ENCODE results near the gene KCNJ10.

The KCNJ10 gene

GRCh38 chr1:159964144-159964543, 105.8 kb downstream of the KCNJ10 start:
- H3K27ac ChIP-seq = no peak overlapping the region
- no peak for TF ChIP-seq CTCF (conservative IDR thresholded peaks at IDR 0.05)

GRCh38 chr1:159962176-159962575, 107.8 kb downstream of the KCNJ10 start:
- no peak overlapping the region for H3K27ac ChIP-seq
- TF ChIP-seq CTCF (conservative IDR thresholded peaks at IDR 0.05) = no peak

GRCh38 chr1:159961636-159962035, 108.3 kb downstream of the KCNJ10 start:
- H3K27ac ChIP-seq = no peak overlapping the region
- no peak for TF ChIP-seq CTCF (conservative IDR thresholded peaks at IDR 0.05)

- no peak for TF ChIP-seq CTCF (conservative IDR thresholded peaks at IDR 0.05)
- H3K27ac ChIP-seq = no peak overlapping the region
Observed at GRCh38 chr1:159960721-159961381, 109.1 kb downstream of the KCNJ10 start.

- no peak for TF ChIP-seq CTCF (conservative IDR thresholded peaks at IDR 0.05)
- H3K27ac ChIP-seq = no peak overlapping the region
Observed at GRCh38 chr1:159959451-159959850, 110.5 kb downstream of the KCNJ10 start.

- H3K27ac ChIP-seq = peak overlapping the region; percentile 81
- no peak for TF ChIP-seq CTCF (conservative IDR thresholded peaks at IDR 0.05)
Observed at GRCh38 chr1:159958719-159959380, 111.1 kb downstream of the KCNJ10 start.

- no peak for TF ChIP-seq CTCF (conservative IDR thresholded peaks at IDR 0.05)
Observed at GRCh38 chr1:159957824-159958268, 112.1 kb downstream of the KCNJ10 start.

More at GRCh38 chr1:159957824-159958268, 112.1 kb downstream of the KCNJ10 start:
- peak overlapping the region; percentile 81 for H3K27ac ChIP-seq

All from VCaP (cell line).